Suprapubic skin (tissue), 4 donors: Measurements from ENCODE around the gene P2RX2. TPM values are rescaled to one million over a fixed set of nuclear protein-coding genes. Genes with fewer than 3 reads are reported as not detected.

Experiments
- DNase-seq, 2 donors: peaks; one replicate each; pipeline ENCODE4 v3.0.0-alpha.2; 2019; ENCODE audit warnings: low spot score in 2 of 2
- H3K27ac ChIP-seq: fragments of 200-600 bp; sonication (generic); one replicate; pipeline ENCODE4 v1.5.1; 2019
- H3K27me3 ChIP-seq: fragments of 200-600 bp; sonication (generic); one replicate; pipeline ENCODE4 v1.5.1; 2019
- H3K36me3 ChIP-seq: fragments of 200-600 bp; sonication (generic); one replicate; pipeline ENCODE4 v1.5.1; 2019
- H3K4me1 ChIP-seq: fragments of 200-600 bp; sonication (generic); one replicate; pipeline ENCODE4 v1.5.1; 2019
- H3K4me3 ChIP-seq: fragments of 200-600 bp; sonication (generic); one replicate; pipeline ENCODE4 v1.5.1; 2019; ENCODE audit warnings: mild to moderate bottlenecking
- H3K9me3 ChIP-seq: fragments of 200-600 bp; sonication (generic); one replicate; pipeline ENCODE4 v1.5.1; 2019
- CTCF ChIP-seq, 2 donors: fragments of 200-600 bp in 1 of 2; fragments of 450-650 bp in 1 of 2; sonication (generic) in 1 of 2; IDR thresholded peaks; one replicate each; pipeline ENCODE4 v1.5.1; 2016 to 2019; ENCODE audit warnings: antibody characterized with exemption in 2 of 2, mild to moderate bottlenecking in 1 of 2, moderate library complexity in 1 of 2
- EP300 ChIP-seq: sonication (generic); formaldehyde crosslinking; IDR thresholded peaks from one replicate; pipeline ENCODE4 v1.6.1; 2017; ENCODE audit warnings: antibody characterized with exemption
- POLR2A ChIP-seq, 2 donors: fragments of 450-650 bp; IDR thresholded peaks; one replicate each; pipeline ENCODE4 v1.6.1; 2017; ENCODE audit warnings: antibody characterized with exemption in 2 of 2, mild to moderate bottlenecking in 2 of 2, moderate library complexity in 2 of 2
- POLR2AphosphoS5 ChIP-seq, 3 donors: sonication (generic); formaldehyde crosslinking; IDR thresholded peaks; one replicate each; pipeline ENCODE4 v1.6.1; 2017; ENCODE audit warnings: antibody characterized with exemption in 3 of 3
- WGBS: methylation state at CpG from one replicate; pipeline ENCODE4 v1.1.5; 2018; 5-methylcytosine and 5-hydroxymethylcytosine counted together
- total RNA-seq, 4 donors: library from RNA; depleted of rRNA; stranded (reverse); fragments of >200 nt; gene quantifications; one replicate each; pipeline ENCODE4 v1.1.0, GENCODE V29; 2016

The P2RX2 gene
- total RNA-seq, 4 donors from 2014 or later = not detected

- WGBS = 77% methylated on average over 12 of the region's 25 CpGs
- Histone ChIP-seq H3K9me3 (no peaks in the 10 kb centered on the region), H3K27me3 (peaks cover 28% of the 10 kb centered on the region), H3K4me1 (peaks cover 28% of the 10 kb centered on the region), H3K4me3 (peak overlapping the region; percentile 11), H3K27ac (no peak overlapping the region), H3K36me3 (peaks cover 26% of the 10 kb centered on the region)
- TF ChIP-seq EP300 (no peak), CTCF (IDR thresholded peaks at IDR 0.05) (no peak), POLR2A (IDR thresholded peaks at IDR 0.05) (no peak), POLR2AphosphoS5 (IDR thresholded peaks at IDR 0.05) (no peak)
- DNase-seq = no peak
These were observed 4.7 kb downstream of the P2RX2 start for GRCh38 chr12:132623072-132623869.

GRCh38 chr12:132624186-132624855, 5.7 kb downstream of the P2RX2 start:
- Histone ChIP-seq H3K36me3 (peaks cover 29% of the 10 kb centered on the region), H3K27ac (no peak overlapping the region), H3K4me3 (no peak overlapping the region), H3K9me3 (no peaks in the 10 kb centered on the region), H3K4me1 (peaks cover 21% of the 10 kb centered on the region), H3K27me3 (peaks cover 17% of the 10 kb centered on the region)
- TF ChIP-seq EP300 = no peak
- TF ChIP-seq CTCF (IDR thresholded peaks at IDR 0.05) = no peak
- TF ChIP-seq POLR2AphosphoS5 (IDR thresholded peaks at IDR 0.05) = no peak
- no peak for TF ChIP-seq POLR2A (IDR thresholded peaks at IDR 0.05)
- 91% methylated on average over 17 of the region's 22 CpGs for WGBS
- no peak for DNase-seq

- TF ChIP-seq POLR2AphosphoS5 (IDR thresholded peaks at IDR 0.05) (no peak), POLR2A (IDR thresholded peaks at IDR 0.05) (no peak), CTCF (IDR thresholded peaks at IDR 0.05) (no peak), EP300 (no peak)
- DNase-seq = no peak
- Histone ChIP-seq H3K36me3 (peaks cover 36% of the 10 kb centered on the region), H3K27ac (no peak overlapping the region), H3K27me3 (peaks cover 10% of the 10 kb centered on the region), H3K4me3 (no peak overlapping the region), H3K4me1 (peaks cover 17% of the 10 kb centered on the region), H3K9me3 (no peaks in the 10 kb centered on the region)
- WGBS = 93% methylated on average over 21 of the region's 32 CpGs
These were observed 6.5 kb downstream of the P2RX2 start for GRCh38 chr12:132624910-132625630.

GRCh38 chr12:132625731-132626430, 7.3 kb downstream of the P2RX2 start:
- Histone ChIP-seq H3K27ac (no peak overlapping the region), H3K9me3 (no peaks in the 10 kb centered on the region), H3K27me3 (peaks cover 3% of the 10 kb centered on the region), H3K4me1 (peaks cover 17% of the 10 kb centered on the region), H3K4me3 (no peak overlapping the region), H3K36me3 (peaks cover 44% of the 10 kb centered on the region)
- no peak for DNase-seq
- WGBS = 99% methylated on average over 9 of the region's 24 CpGs
- no peak for TF ChIP-seq POLR2A (IDR thresholded peaks at IDR 0.05)
- no peak for TF ChIP-seq EP300
- no peak for TF ChIP-seq CTCF (IDR thresholded peaks at IDR 0.05)
